ENCODE measurements around the gene SYNE3. TPM values are rescaled to one million over a fixed set of nuclear protein-coding genes. Genes with fewer than 3 reads are reported as not detected.
A peak's percentile ranks its signal among the peaks of the same experiment; 100 is the strongest.

The SYNE3 gene
- total and polyA plus RNA-seq, 2 donors (not counting 1 experiment from before 2014, with no cell fraction given) = 17.8 to 76.1 TPM

- no peaks in the 10 kb centered on the region for H3K27me3 Mint-ChIP-seq
- no peaks in the 10 kb centered on the region for H3K27me3 ChIP-seq (replicated peaks in 1 of 4; ENCODE audit: control extremely low read depth in 1 of 4, control insufficient read depth in 3 of 4, insufficient read depth in 4 of 4, low read length in 3 of 4)
- peaks cover 92% of the 10 kb centered on the region for H3K4me1 Mint-ChIP-seq
- H3K9me3 ChIP-seq (ENCODE audit: control extremely low read depth in 1 of 3, control insufficient read depth in 2 of 3, insufficient read depth in 1 of 3, low read length in 2 of 3) = no peaks in the 10 kb centered on the region
- H3K4me3 ChIP-seq (ENCODE audit: control extremely low read depth in 1 of 5, extremely low read depth in 1 of 5, insufficient read depth in 1 of 5, low read depth in 2 of 5, low read length in 4 of 5) = no peak overlapping the region
- ATAC-seq (ENCODE audit: low read depth) (peak; percentile 32), DNase-seq (no peak)
- H3K4me3 Mint-ChIP-seq = peak overlapping the region; percentile 65
- peaks cover 92% of the 10 kb centered on the region for H4K20me1 ChIP-seq (ENCODE audit: control insufficient read depth, insufficient read depth, low read length, poor library complexity, severe bottlenecking)
- TF ChIP-seq CTCF (IDR thresholded peaks at IDR 0.05) (no peak), EZH2 (IDR thresholded peaks at IDR 0.05; ENCODE audit: borderline replicate concordance, insufficient read depth, low read depth, low read length, poor library complexity, severe bottlenecking) (no peak)
- CTCF ChIA-PET = interaction anchor here (1.0 to 3.8 kb wide), 5 partner anchors 10 to 63 kb away, joined by 3 to 19 read pairs (median 3); no protein-coding TSS in a partner anchor
- peaks cover 99% of the 10 kb centered on the region for H3K79me2 ChIP-seq (ENCODE audit: control insufficient read depth, insufficient read depth, low read length)
- no peaks in the 10 kb centered on the region for H3K9me3 Mint-ChIP-seq (ENCODE audit: insufficient read depth)
- POLR2A ChIA-PET = interaction anchor here (0.6 kb wide), 1 partner anchor 9 kb away, joined by 3 read pairs; no protein-coding TSS in a partner anchor
- H3K4me2 ChIP-seq (replicated peaks; ENCODE audit: low read depth, low read length, poor library complexity, severe bottlenecking) = peak overlapping the region; percentile 57
- intact Hi-C loops (cut with micrococcal nuclease) = no loop called here
- H3K4me1 ChIP-seq (ENCODE audit: control insufficient read depth in 2 of 2, insufficient read depth in 2 of 2, low read length in 2 of 2) = peaks cover 68 to 96% of the 10 kb centered on the region in 2 donors
- H3K27ac Mint-ChIP-seq = peak overlapping the region; percentile 80
- 76% methylated on average over 15 of the region's 17 CpGs for WGBS (ENCODE audit: insufficient coverage)
- no peak overlapping the region for H2AFZ ChIP-seq (ENCODE audit: insufficient read depth, low read depth, low read length, poor library complexity, severe bottlenecking)
- peaks cover 9 to 67% of the 10 kb centered on the region in 2 experiments for H3K36me3 ChIP-seq (replicated peaks in 1 of 2; ENCODE audit: control extremely low read depth in 1 of 2, control insufficient read depth in 1 of 2, extremely low read depth in 1 of 2, insufficient read depth in 2 of 2, low read length in 1 of 2)
- no peak overlapping the region for H3K9ac ChIP-seq (ENCODE audit: low read length)
- peak overlapping the region in 1 of 2 donors; percentile 52 for H3K27ac ChIP-seq (ENCODE audit: low read length in 2 of 2)
Measured at GRCh38 chr14:95505030-95505589, 11.3 kb downstream of the SYNE3 start.

Measured in B cell (primary cell).